SK-N-SH treated with all-trans-retinoic acid at 6 μM for 48 hours (cell line): Measurements from ENCODE around the gene TNS2.

Experiments
- ARNTL ChIP-seq: fragments of 450-650 bp; formaldehyde crosslinking; IDR thresholded peaks from 2 replicates; pipeline ENCODE4 v1.5.0; 2020; ENCODE audit warnings: low read depth, mild to moderate bottlenecking, moderate library complexity, borderline replicate concordance
- BACH2 ChIP-seq: fragments of 250-450 bp; sonication (Bioruptor Pico); IDR thresholded peaks from 2 replicates; pipeline ENCODE4 v1.9.0; 2021; ENCODE audit warnings: mild to moderate bottlenecking, borderline replicate concordance
- PATZ1 ChIP-seq: fragments of 250-450 bp; sonication (Bioruptor Pico); IDR thresholded peaks from 2 replicates; pipeline ENCODE4 v1.8.0; 2020; ENCODE audit warnings: mild to moderate bottlenecking, moderate library complexity, borderline replicate concordance
- ZFP3 ChIP-seq: fragments of 250-450 bp; sonication (Bioruptor Pico); IDR thresholded peaks from 2 replicates; pipeline ENCODE4 v1.5.0; 2020; ENCODE audit warnings: mild to moderate bottlenecking, moderate library complexity

- TF ChIP-seq ZFP3 = no peak
- no peak for TF ChIP-seq ARNTL (CRISPR knock-in tag)
- no peak for TF ChIP-seq PATZ1
- TF ChIP-seq BACH2 (CRISPR knock-in tag) = no peak
Observed at GRCh38 chr12:53065470-53065869, 15.6 kb downstream of the TNS2 start.
